Testis (tissue), 3 donors: ENCODE results near the gene NOM1. TPM values are rescaled to one million over a fixed set of nuclear protein-coding genes. Genes with fewer than 3 reads are reported as not detected.

ENCODE experiments used
- DNase-seq: peaks from one replicate; pipeline ENCODE4 v3.0.0-alpha.2; 2019
- H3K27ac ChIP-seq, 2 donors: fragments of 200-600 bp; sonication (generic); one replicate each; pipeline ENCODE4 v1.5.1; 2019
- H3K27me3 ChIP-seq: fragments of 200-600 bp; sonication (generic); one replicate; pipeline ENCODE4 v1.5.1; 2019
- H3K36me3 ChIP-seq: fragments of 200-600 bp; sonication (generic); one replicate; pipeline ENCODE4 v1.5.1; 2017; ENCODE audit warnings: low read depth; ENCODE audit errors: missing control alignments
- H3K4me1 ChIP-seq: fragments of 200-600 bp; sonication (generic); one replicate; pipeline ENCODE4 v1.5.1; 2019
- H3K4me3 ChIP-seq, 2 donors: fragments of 200-600 bp; sonication (generic); one replicate each; pipeline ENCODE4 v1.5.1; 2017 to 2019
- H3K9me3 ChIP-seq: fragments of 200-600 bp; sonication (generic); one replicate; pipeline ENCODE4 v1.5.1; 2017
- CTCF ChIP-seq, 3 experiments: fragments of 450-650 bp in 2 of 3; fragments of 200-600 bp in 1 of 3; sonication (generic) in 1 of 3; IDR thresholded peaks; one replicate each; pipeline ENCODE4 v1.5.1; 2016 to 2019; ENCODE audit warnings: antibody characterized with exemption in 3 of 3, mild to moderate bottlenecking in 2 of 3, moderate library complexity in 1 of 3
- POLR2A ChIP-seq: fragments of 450-650 bp; IDR thresholded peaks from one replicate; pipeline ENCODE4 v1.6.1; 2017; ENCODE audit warnings: antibody characterized with exemption, mild to moderate bottlenecking, moderate library complexity
- WGBS, 2 donors: methylation state at CpG; one replicate each; pipeline ENCODE4 v1.1.5; 2018; 5-methylcytosine and 5-hydroxymethylcytosine counted together
- intact Hi-C: fragments of 100-400 bp; cut with DNase I; formaldehyde crosslinking; loops from one replicate; pipeline ENCODE4 v1.15.1; 2023; ENCODE audit warnings: low total_unique reads
- polyA plus RNA-seq: library from polyadenylated mRNA; stranded (reverse); fragments of 350-450 nt; fragmentation: Illumina TruSeq; extraction: RNeasy Lipid Tissue Mini Kit (QIAGEN cat#74804); gene quantifications from one replicate; pipeline ENCODE4 v1.2.3, GENCODE V29; 2014; ENCODE audit warnings: low read depth, low replicate concordance; ENCODE audit not compliant: insufficient read depth
- total RNA-seq, 2 donors: library from RNA; depleted of rRNA; stranded (reverse); fragments of >200 nt; gene quantifications; one replicate each; pipeline ENCODE4 v1.2.3, GENCODE V29; 2016

NOM1 gene
- total and polyA plus RNA-seq, 3 donors from 2014 or later, result 20.2 to 47.1 (median 42.8) TPM

DNA sequence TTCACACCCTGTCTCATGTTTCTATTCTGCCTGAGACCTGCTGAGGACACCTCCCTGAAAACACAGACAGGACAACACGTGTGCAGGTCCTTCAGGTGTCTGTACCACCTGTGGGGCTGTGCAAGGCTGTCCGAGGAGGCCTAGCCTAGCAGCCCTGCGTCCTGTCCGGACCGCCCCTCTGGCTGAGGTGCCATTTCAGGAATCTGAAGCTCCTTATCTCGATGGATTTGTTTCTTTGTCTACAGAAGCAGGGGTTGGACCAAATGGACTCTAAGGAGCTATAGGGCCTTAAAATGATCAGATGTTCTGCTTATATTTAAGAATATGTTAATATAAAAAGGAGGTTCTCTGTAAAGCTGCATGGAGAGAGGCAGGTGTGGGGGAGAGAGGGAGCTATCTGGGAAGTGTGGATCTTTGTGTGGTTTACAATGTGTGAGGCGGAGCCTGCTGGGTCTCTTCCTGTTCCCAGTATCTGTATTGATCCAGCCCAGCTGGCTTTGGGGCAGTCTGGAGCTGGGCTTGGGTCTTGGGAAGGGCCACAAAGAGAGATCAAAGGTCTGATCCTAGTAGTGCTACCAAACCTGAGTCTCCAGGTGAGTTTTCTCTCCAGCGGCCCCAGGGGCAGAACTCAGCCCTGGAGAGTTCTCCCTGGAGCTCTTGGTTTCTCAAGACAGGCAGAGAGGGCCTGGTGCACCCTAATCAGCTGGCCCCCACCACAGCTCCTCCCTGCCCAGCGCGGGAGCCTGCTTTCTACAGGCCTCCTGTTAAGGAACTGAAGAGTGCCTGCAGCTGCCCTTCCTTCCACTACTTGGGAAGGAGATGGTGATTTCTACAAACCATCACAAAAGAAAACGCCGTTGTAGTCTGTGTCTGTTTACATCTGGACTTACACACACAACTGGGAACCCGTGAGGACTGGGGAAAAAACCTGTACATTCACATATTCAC lies 64.4 kb downstream of the NOM1 start:
- intact Hi-C loops, result no loop called here
- Histone ChIP-seq H3K4me1 (peaks cover 11% of the 10 kb centered on the region), H3K9me3 (no peaks in the 10 kb centered on the region), H3K27me3 (no peaks in the 10 kb centered on the region), H3K27ac (no peak overlapping the region), H3K36me3 (no peaks in the 10 kb centered on the region), H3K4me3 (no peak overlapping the region)
- DNase-seq, result no peak
- TF ChIP-seq POLR2A (no peak), CTCF (IDR thresholded peaks at IDR 0.05) (no peak)
- WGBS, 2 donors, result 39 to 45% methylated on average over 12 to 13 of the region's 13 CpGs

GRCh38 chr7:157014635-157015555 lies 65.4 kb downstream of the NOM1 start:
- Histone ChIP-seq H3K36me3 (no peaks in the 10 kb centered on the region), H3K27me3 (no peaks in the 10 kb centered on the region), H3K4me1 (peaks cover 13% of the 10 kb centered on the region), H3K4me3 (no peak overlapping the region), H3K27ac (no peak overlapping the region), H3K9me3 (no peaks in the 10 kb centered on the region)
- TF ChIP-seq CTCF (IDR thresholded peaks at IDR 0.05) (no peak), POLR2A (no peak)
- intact Hi-C loops, result no loop called here
- no peak for DNase-seq
- 34 to 43% methylated on average over 10 to 12 of the region's 12 CpGs for WGBS, 2 donors

GRCh38 chr7:157016024-157016351 lies 66.5 kb downstream of the NOM1 start:
- Histone ChIP-seq H3K9me3 (no peaks in the 10 kb centered on the region), H3K4me3 (no peak overlapping the region), H3K27me3 (no peaks in the 10 kb centered on the region), H3K27ac (no peak overlapping the region), H3K4me1 (peaks cover 10% of the 10 kb centered on the region), H3K36me3 (no peaks in the 10 kb centered on the region)
- no peak for TF ChIP-seq CTCF (IDR thresholded peaks at IDR 0.05)
- no peak for TF ChIP-seq POLR2A
- WGBS, 2 donors, result 22 to 42% methylated on average over 11 of the region's 11 CpGs
- no peak for DNase-seq
- intact Hi-C loops, result no loop called here

GRCh38 chr7:157016352-157017041 lies 67.0 kb downstream of the NOM1 start:
- no peak for DNase-seq
- H3K36me3 ChIP-seq, result no peaks in the 10 kb centered on the region
- no peak overlapping the region for H3K4me3 ChIP-seq
- intact Hi-C loops, result no loop called here
- peaks cover 6% of the 10 kb centered on the region for H3K4me1 ChIP-seq
- H3K27ac ChIP-seq, result no peak overlapping the region
- no peak for TF ChIP-seq CTCF (IDR thresholded peaks at IDR 0.05)
- no peak for TF ChIP-seq POLR2A
- 15 to 19% methylated on average over 14 to 16 of the region's 16 CpGs for WGBS, 2 donors
- no peaks in the 10 kb centered on the region for H3K9me3 ChIP-seq
- H3K27me3 ChIP-seq, result no peaks in the 10 kb centered on the region
